Gastrocnemius medialis (tissue), 4 donors: ENCODE measurements around the gene PSMC3. TPM values are rescaled to one million over a fixed set of nuclear protein-coding genes. Genes with fewer than 3 reads are reported as not detected.

Experiments used
- ATAC-seq, 2 donors: fragments of 150-250 bp; one replicate each; pipeline ENCODE4 v1.9.1; 2016
- DNase-seq, 2 donors: peaks; one replicate each; pipeline ENCODE4 v3.0.0-alpha.2; 2019
- H3K27ac ChIP-seq, 4 donors: fragments of 200-600 bp; sonication (generic); 1 replicate in 1 of 4; 2 replicates in 3 of 4; pipeline ENCODE4 v1.5.1; 2016 to 2018; ENCODE audit warnings: mild to moderate bottlenecking in 2 of 4, moderate library complexity in 1 of 4
- H3K27me3 ChIP-seq, 3 donors: fragments of 200-600 bp; sonication (generic) in 2 of 3; 1 replicate in 1 of 3; 2 replicates in 2 of 3; pipeline versions ENCODE4 v1.5.1 to v1.6.0; 2016 to 2019; ENCODE audit warnings: mild to moderate bottlenecking in 1 of 3, moderate library complexity in 1 of 3
- H3K36me3 ChIP-seq, 2 donors: fragments of 200-600 bp; sonication (generic) in 1 of 2; one replicate each; pipeline ENCODE4 v1.5.1; 2017 to 2018
- H3K4me1 ChIP-seq, 2 donors: fragments of 200-600 bp; sonication (generic) in 1 of 2; one replicate each; pipeline ENCODE4 v1.5.1; 2016 to 2017; ENCODE audit warnings: mild to moderate bottlenecking in 2 of 2
- H3K4me3 ChIP-seq, 4 donors: fragments of 200-600 bp; sonication (generic) in 3 of 4; 1 replicate in 1 of 4; 2 replicates in 3 of 4; pipeline ENCODE4 v1.5.1; 2016 to 2019; ENCODE audit warnings: mild to moderate bottlenecking in 2 of 4
- H3K9me3 ChIP-seq, 3 donors: fragments of 200-600 bp; sonication (generic) in 2 of 3; 1 replicate in 1 of 3; 2 replicates in 2 of 3; pipeline ENCODE4 v1.5.1; 2016 to 2019
- POLR2A ChIP-seq, 2 donors: fragments of 450-650 bp; IDR thresholded peaks; one replicate each; pipeline ENCODE4 v1.6.1; 2017; ENCODE audit warnings: antibody characterized with exemption in 2 of 2, mild to moderate bottlenecking in 2 of 2, moderate library complexity in 2 of 2
- in situ Hi-C, 4 donors: fragments of 200-750 bp; cut with MboI; loops; one replicate each; pipeline versions ENCODE4 v1.15.0 to v1.8.0; 2017; ENCODE audit warnings: low sequenced_read_pairs in 4 of 4
- intact Hi-C: fragments of 100-400 bp; cut with DNase I; formaldehyde crosslinking; loops from one replicate; pipeline ENCODE4 v1.15.1; 2023; ENCODE audit warnings: low total_unique reads
- total RNA-seq, 4 donors: library from RNA; depleted of rRNA; stranded (reverse); fragments of >200 nt; gene quantifications; one replicate each; pipeline versions ENCODE4 v1.1.0 to v1.2.3, GENCODE V29; 2016
- TF ChIP-seq, protein P1 (sequence below), 5 experiments: fragments of 450-650 bp in 3 of 5; fragments of 200-600 bp in 2 of 5; sonication (generic) in 2 of 5; IDR thresholded peaks in 4 of 5; conservative IDR thresholded peaks in 1 of 5; 1 replicate in 4 of 5; 2 replicates in 1 of 5; pipeline ENCODE4 v1.5.1; 2016 to 2019; ENCODE audit warnings: antibody characterized with exemption in 5 of 5, mild to moderate bottlenecking in 3 of 5, moderate library complexity in 3 of 5

The PSMC3 gene
- 100 to 1,000 TPM; 243 to 350 (median 329) TPM for total RNA-seq

DNA sequence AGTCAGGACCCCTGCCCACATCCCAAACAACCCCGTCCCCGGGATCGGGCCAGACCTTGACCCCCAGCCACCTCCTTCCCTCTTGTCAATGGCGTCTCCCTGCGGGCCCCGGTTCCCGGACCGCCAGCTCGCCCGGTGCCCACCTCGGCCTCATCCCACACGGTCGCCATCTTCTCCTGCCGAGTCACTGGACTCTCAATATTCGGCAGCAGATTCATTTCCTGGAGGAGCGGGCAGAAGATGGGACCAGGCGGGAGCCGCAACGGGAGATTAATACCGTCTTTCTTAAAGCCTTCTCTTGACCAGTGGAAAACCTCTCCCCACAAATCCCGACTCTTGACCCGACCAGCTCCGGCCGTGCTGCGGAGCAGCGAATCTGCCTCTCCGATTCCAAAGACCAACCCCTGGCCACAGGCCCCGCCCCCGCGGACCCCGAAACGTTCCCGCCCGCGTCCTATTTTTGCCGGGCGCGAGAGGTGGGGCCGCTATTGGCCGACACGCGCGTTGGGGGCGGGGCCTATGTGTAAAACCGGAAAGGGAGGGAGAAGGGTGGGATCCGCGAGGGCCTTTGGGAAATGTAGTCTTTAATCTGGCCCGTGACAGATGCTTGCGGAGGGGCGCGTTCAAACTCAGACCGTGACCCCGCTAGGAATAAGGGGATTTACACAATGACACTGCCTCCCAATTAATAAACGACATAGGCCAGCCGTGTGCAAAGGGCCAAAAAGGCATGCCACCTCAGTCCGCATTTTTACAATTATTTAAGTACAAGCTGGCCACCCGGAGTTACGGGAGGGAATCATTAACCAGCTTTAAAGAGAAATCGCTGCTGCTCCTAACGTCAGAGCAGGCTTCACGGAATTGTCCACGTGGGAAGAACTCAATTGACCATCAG is at the start of gene PSMC3:
PSMC3 (minus strand) TSS at position 378 of the 895 bp plus-strand sequence; CDS start at position 218, 160 bp downstream.
- intact Hi-C loops, result loop anchor here (1.0 to 10.0 kb wide), 3 partner anchors 18 to 1572 kb away; partner anchors contain the start of gene SLC39A13

GRCh38 chr11:47470671-47471070 is 44.4 kb upstream of the PSMC3 start:
- Histone ChIP-seq H3K4me1 (peaks cover 17 to 27% of the 10 kb centered on the region in 2 donors), H3K36me3 (peaks cover 4 to 74% of the 10 kb centered on the region in 2 donors), H3K27me3 (no peaks in the 10 kb centered on the region), H3K9me3 (no peaks in the 10 kb centered on the region), H3K27ac (no peak overlapping the region), H3K4me3 (no peak overlapping the region)
- no peak for DNase-seq
- ATAC-seq, result no peak
- TF ChIP-seq, protein P1, sequence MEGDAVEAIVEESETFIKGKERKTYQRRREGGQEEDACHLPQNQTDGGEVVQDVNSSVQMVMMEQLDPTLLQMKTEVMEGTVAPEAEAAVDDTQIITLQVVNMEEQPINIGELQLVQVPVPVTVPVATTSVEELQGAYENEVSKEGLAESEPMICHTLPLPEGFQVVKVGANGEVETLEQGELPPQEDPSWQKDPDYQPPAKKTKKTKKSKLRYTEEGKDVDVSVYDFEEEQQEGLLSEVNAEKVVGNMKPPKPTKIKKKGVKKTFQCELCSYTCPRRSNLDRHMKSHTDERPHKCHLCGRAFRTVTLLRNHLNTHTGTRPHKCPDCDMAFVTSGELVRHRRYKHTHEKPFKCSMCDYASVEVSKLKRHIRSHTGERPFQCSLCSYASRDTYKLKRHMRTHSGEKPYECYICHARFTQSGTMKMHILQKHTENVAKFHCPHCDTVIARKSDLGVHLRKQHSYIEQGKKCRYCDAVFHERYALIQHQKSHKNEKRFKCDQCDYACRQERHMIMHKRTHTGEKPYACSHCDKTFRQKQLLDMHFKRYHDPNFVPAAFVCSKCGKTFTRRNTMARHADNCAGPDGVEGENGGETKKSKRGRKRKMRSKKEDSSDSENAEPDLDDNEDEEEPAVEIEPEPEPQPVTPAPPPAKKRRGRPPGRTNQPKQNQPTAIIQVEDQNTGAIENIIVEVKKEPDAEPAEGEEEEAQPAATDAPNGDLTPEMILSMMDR (IDR thresholded peaks at IDR 0.05 in 4 of 5, conservative IDR thresholded peaks at IDR 0.05 in 1 of 5), result no peak
- no peak for TF ChIP-seq POLR2A (IDR thresholded peaks at IDR 0.05)
- intact Hi-C loops (no loop called here), in situ Hi-C loops (no loop called here)

More for the DNA sequence above, at the start of gene PSMC3:
- peaks cover 15 to 25% of the 10 kb centered on the region in 2 donors for H3K4me1 ChIP-seq
- DNase-seq (peak; percentile 97 to 98), ATAC-seq (peak; percentile 89 to 91)
- peak within 1 kb of the TSS; percentile 91 to 96 (median 94) for H3K27ac ChIP-seq
- no peaks in the 10 kb centered on the region for H3K9me3 ChIP-seq
- peaks cover 3 to 40% of the 10 kb centered on the region in 2 donors for H3K36me3 ChIP-seq
- H3K4me3 ChIP-seq, result peak within 1 kb of the TSS; percentile 73 to 99 (median 84)
- in situ Hi-C loops, result no loop called here
- TF ChIP-seq POLR2A (IDR thresholded peaks at IDR 0.05), result peak; percentile 89 to 90
- TF ChIP-seq, protein P1 (IDR thresholded peaks at IDR 0.05 in 4 of 5, conservative IDR thresholded peaks at IDR 0.05 in 1 of 5), result no peak
- H3K27me3 ChIP-seq, result no peaks in the 10 kb centered on the region

DNA sequence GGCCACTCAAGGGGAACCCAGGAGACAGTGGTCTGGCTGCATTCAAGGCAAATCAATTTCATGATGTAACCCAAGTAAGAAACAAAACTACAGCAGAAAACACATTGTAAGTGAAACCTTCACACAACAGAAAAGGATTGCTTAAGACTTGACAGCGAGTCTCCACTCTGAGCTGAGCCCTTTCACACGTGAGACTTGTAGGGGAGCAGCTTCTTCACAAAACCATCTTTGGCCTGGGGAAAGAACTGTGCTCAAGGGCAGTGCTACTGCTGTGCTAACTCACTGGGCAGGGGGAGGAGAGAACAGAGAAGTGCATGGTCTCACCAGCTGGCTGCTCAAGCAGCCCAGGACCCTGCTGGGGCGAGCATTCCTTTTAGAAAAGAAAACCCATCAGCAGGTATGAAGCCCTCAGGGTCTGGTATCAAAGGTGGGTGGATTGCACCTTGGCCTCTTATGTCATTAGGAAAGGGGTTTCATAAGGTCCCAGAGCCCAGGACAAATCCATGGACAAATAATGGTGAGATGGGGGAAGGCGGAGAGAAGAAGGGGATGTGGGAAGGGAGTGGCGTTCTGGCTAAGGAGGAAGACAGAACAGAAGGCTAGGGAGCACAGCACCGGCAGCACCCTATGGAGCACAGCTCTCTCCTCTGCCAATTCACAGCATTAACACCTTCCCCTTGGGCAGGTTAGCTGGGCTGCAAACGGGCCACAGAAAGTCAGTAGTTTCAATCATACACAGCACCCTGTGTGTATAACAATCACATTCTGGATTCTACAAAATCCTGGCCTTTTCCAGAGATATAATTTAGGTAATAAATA is 43.3 kb upstream of the PSMC3 start:
- intact Hi-C loops, result no loop called here
- TF ChIP-seq POLR2A (IDR thresholded peaks at IDR 0.05), result no peak
- TF ChIP-seq, protein P1 (IDR thresholded peaks at IDR 0.05 in 4 of 5, conservative IDR thresholded peaks at IDR 0.05 in 1 of 5), result no peak
- peak overlapping the region in 3 of 4 donors; percentile 37 to 58 (median 45) for H3K27ac ChIP-seq
- peaks cover 4 to 63% of the 10 kb centered on the region in 2 donors for H3K36me3 ChIP-seq
- no peaks in the 10 kb centered on the region for H3K27me3 ChIP-seq
- no peak for DNase-seq
- ATAC-seq, result peak in 1 of 2 donors; percentile 43
- H3K4me1 ChIP-seq, result peaks cover 23 to 38% of the 10 kb centered on the region in 2 donors
- no peak overlapping the region for H3K4me3 ChIP-seq
- no peaks in the 10 kb centered on the region for H3K9me3 ChIP-seq
- in situ Hi-C loops, result no loop called here

- Histone ChIP-seq H3K27me3 (no peaks in the 10 kb centered on the region), H3K36me3 (peaks cover 4 to 55% of the 10 kb centered on the region in 2 donors), H3K4me1 (peaks cover 23 to 38% of the 10 kb centered on the region in 2 donors), H3K4me3 (no peak overlapping the region), H3K27ac (peak overlapping the region in 3 of 4 donors; percentile 37 to 58 (median 45)), H3K9me3 (no peaks in the 10 kb centered on the region)
- DNase-seq, result no peak
- TF ChIP-seq POLR2A (IDR thresholded peaks at IDR 0.05), result no peak
- TF ChIP-seq, protein P1 (IDR thresholded peaks at IDR 0.05 in 4 of 5, conservative IDR thresholded peaks at IDR 0.05 in 1 of 5), result no peak
- intact Hi-C loops, result no loop called here
- no peak for ATAC-seq
- in situ Hi-C loops, result no loop called here
These were observed 42.5 kb upstream of the PSMC3 start for GRCh38 chr11:47468598-47469214.
